Mucosa of descending colon (tissue), 3 donors: Measurements from ENCODE around the gene CRX. TPM values are rescaled to one million over a fixed set of nuclear protein-coding genes. Genes with fewer than 3 reads are reported as not detected.
"Not testable (repeated sequence)": the region's sequence is repeated elsewhere in the genome, so short reads cannot be mapped to it uniquely, and the experiment has no call there.

Experiments
- ATAC-seq: fragments of 200-7000 bp; cut with Tn5 transposase; one replicate; pipeline ENCODE4 v1.9.1; 2020; ENCODE audit warnings: mild to moderate bottlenecking, moderate library complexity
- DNase-seq, 3 donors: peaks; one replicate each; pipeline ENCODE4 v3.0.0-alpha.2; 2020
- H3K36me3 ChIP-seq: fragments of 200-600 bp; one replicate; pipeline ENCODE4 v1.8.0; 2021; ENCODE audit warnings: low read depth, mild to moderate bottlenecking
- H3K4me1 ChIP-seq: fragments of 200-600 bp; one replicate; pipeline ENCODE4 v1.8.0; 2021; ENCODE audit warnings: low read depth, mild to moderate bottlenecking
- H3K4me3 ChIP-seq: fragments of 200-600 bp; one replicate; pipeline ENCODE4 v1.8.0; 2021; ENCODE audit warnings: mild to moderate bottlenecking
- H3K9me3 ChIP-seq: fragments of 200-600 bp; one replicate; pipeline ENCODE4 v1.8.0; 2021; ENCODE audit warnings: mild to moderate bottlenecking
- intact Hi-C, 2 donors: fragments of 100-400 bp; cut with DNase I in 1 of 2; cut with micrococcal nuclease in 1 of 2; formaldehyde crosslinking; loops; one replicate each; pipeline versions ENCODE4 v1.11.0 to v1.11.1; 2022; cut with DNase I, micrococcal nuclease
- total RNA-seq, 3 donors: library from RNA; stranded (reverse); fragmentation: NEBNext Ultra II Directional in 2 of 3; extraction: Animal tissue kit (Norgen Biotek cat#: 25700) in 2 of 3; gene quantifications; one replicate each; pipeline versions ENCODE4 v1.2.1 to v1.2.4, GENCODE V29; 2021 to 2023
- TF ChIP-seq, protein P1 (sequence below): fragments of 200-600 bp; IDR thresholded peaks from one replicate; pipeline ENCODE4 v1.8.0; 2022; ENCODE audit warnings: antibody characterized with exemption, mild to moderate bottlenecking
- donor health status: DM: no; HTN: no; CAD: no; lungs with moderate emphysema.
- donor health status: DM: no; HTN: no; CAD: no.
- donor health status: DM: no; HTN: yes; CAD: no.

The CRX gene
- total RNA-seq, 3 donors from 2014 or later, result not detected

DNA sequence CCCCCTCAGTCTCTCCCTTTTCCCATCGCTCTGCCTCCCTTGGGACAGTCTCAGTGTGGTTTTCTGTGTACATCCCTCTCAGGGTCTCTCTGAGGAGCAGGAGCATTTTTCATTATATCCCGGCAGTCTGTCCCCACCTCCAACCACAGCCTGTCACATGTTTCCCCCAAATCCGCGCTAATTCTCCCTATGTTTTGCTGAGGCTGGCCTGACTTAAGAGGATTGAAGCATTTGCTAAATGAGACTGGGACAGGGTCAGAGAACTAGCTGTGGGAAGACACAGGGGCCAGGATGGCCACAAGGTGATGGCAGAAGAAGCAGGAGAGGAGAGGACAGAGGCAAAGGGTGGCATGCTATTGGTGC, 22.9 kb upstream of the CRX start:
- intact Hi-C loops, result no loop called here
- ATAC-seq, result no peak
- no peak for DNase-seq
- Histone ChIP-seq H3K9me3 (no peaks in the 10 kb centered on the region), H3K36me3 (no peaks in the 10 kb centered on the region), H3K4me1 (no peaks in the 10 kb centered on the region), H3K4me3 (no peak overlapping the region)
- TF ChIP-seq, protein P1, sequence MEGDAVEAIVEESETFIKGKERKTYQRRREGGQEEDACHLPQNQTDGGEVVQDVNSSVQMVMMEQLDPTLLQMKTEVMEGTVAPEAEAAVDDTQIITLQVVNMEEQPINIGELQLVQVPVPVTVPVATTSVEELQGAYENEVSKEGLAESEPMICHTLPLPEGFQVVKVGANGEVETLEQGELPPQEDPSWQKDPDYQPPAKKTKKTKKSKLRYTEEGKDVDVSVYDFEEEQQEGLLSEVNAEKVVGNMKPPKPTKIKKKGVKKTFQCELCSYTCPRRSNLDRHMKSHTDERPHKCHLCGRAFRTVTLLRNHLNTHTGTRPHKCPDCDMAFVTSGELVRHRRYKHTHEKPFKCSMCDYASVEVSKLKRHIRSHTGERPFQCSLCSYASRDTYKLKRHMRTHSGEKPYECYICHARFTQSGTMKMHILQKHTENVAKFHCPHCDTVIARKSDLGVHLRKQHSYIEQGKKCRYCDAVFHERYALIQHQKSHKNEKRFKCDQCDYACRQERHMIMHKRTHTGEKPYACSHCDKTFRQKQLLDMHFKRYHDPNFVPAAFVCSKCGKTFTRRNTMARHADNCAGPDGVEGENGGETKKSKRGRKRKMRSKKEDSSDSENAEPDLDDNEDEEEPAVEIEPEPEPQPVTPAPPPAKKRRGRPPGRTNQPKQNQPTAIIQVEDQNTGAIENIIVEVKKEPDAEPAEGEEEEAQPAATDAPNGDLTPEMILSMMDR, result no peak

DNA sequence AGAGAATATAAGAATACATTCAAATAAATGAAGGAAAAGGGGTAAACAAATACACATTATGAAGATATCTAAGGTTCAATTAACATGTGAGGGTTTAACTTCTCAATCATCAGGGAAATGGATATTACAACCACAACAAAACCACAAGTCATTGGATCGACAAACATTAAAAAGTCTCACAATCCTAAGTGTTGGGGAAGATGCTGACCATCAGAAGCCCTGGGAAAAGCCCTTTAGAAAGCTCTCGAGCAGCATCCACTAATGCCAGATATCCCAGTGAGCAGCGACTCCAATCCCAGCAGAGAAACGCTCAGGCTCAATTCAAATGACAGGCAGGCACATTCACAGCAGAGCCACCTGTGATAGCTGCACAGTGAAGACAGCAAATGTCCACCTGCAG, 20.5 kb upstream of the CRX start:
- Histone ChIP-seq H3K4me1 (no peaks in the 10 kb centered on the region), H3K36me3 (no peaks in the 10 kb centered on the region), H3K9me3 (no peaks in the 10 kb centered on the region), H3K4me3 (no peak overlapping the region)
- DNase-seq (no peak), ATAC-seq (no peak)
- TF ChIP-seq, protein P1, result no peak
- intact Hi-C loops, result no loop called here

- intact Hi-C loops, result no loop called here
- DNase-seq, result no peak
- Histone ChIP-seq H3K4me1 (no peaks in the 10 kb centered on the region), H3K4me3 (no peak overlapping the region), H3K36me3 (no peaks in the 10 kb centered on the region), H3K9me3 (no peaks in the 10 kb centered on the region)
- TF ChIP-seq, protein P1, result no peak
- no peak for ATAC-seq
Measured at GRCh38 chr19:47802521-47803043, 19.2 kb upstream of the CRX start.

DNA sequence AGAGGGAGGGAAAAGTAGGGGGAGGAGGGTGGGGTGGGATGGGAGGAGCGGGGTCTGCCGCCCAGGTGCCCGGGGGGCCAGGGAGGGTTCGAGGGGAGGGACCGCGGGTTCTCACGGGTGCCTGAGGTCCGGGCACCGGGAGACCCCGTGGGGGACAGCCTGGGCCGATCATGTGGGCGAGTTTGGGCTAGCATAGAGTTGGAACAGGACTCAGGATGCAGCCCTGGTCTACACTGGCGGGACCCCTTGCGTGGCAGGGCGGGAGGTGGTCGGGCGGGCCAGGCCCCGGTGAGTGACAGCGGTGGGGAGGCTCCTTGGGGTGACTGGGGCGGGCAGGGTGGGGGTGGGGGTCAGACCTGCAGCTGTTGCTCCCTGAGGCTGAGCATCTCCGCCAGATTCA, 18.6 kb upstream of the CRX start:
- ATAC-seq, intact Hi-C loops, H3K9me3 ChIP-seq, DNase-seq, H3K4me3 ChIP-seq, H3K4me1 ChIP-seq, H3K36me3 ChIP-seq: not testable (repeated sequence)

DNA sequence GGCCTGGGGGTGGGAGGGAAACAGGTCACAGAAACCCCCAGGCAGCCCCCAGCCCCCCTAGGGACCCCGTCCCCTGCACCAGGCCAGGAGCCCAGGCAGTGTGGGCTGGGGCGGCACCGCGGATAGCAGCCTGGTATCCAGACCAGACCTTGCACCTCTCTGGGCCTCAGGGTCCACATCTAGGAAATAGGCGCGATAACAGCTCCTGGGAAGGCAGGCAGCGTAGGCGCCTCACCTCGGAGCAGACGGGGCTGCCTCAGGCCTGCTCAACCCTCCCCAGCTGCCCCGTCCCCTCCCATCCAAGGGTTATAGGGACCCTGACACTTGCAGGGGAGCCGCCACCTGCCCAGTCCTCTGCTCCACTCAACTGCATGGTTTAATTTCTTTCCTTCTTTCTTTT, 18.1 kb upstream of the CRX start:
- not testable (repeated sequence) for ATAC-seq

DNA sequence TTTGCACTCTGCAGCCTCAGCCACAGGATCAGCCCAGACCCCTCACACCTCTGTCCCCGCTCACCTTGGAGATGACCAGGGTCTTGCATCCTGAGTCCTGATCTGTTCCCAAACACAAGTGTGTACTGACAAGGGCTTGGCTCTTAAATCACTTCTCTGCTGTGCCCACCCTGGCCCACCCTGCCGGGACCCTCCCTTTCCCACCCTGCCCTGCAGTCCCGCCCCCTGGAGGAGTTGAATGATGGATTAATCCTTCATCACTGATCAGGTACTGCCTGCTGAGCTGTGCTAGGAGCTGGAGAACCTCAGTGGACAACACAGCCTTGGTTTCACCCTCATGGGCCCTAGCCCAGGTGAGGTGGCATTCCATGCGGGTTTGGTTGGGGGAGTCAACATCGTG, 17.3 kb upstream of the CRX start, which contains the start of gene TPRX1:
TSS of gene TPRX1 (minus strand) at position 101 of the 400 bp plus-strand sequence. CDS start at position 89, 12 bp downstream.
- H3K4me1 ChIP-seq, intact Hi-C loops, H3K4me3 ChIP-seq, H3K9me3 ChIP-seq, ATAC-seq, DNase-seq, H3K36me3 ChIP-seq: not testable (repeated sequence)

More for the DNA sequence above, 18.1 kb upstream of the CRX start:
- H3K36me3 ChIP-seq, H3K9me3 ChIP-seq, H3K4me3 ChIP-seq, DNase-seq, intact Hi-C loops, H3K4me1 ChIP-seq: not testable (repeated sequence)

- H3K4me3 ChIP-seq, result no peak overlapping the region
- TF ChIP-seq, protein P1, result no peak
- no peaks in the 10 kb centered on the region for H3K36me3 ChIP-seq
- no peaks in the 10 kb centered on the region for H3K4me1 ChIP-seq
- intact Hi-C loops, result no loop called here
- no peak for DNase-seq
- no peaks in the 10 kb centered on the region for H3K9me3 ChIP-seq
- ATAC-seq, result no peak
Measured at GRCh38 chr19:47805313-47805712, 16.4 kb upstream of the CRX start.
